ENCODE measurements around the gene TULP1. TPM values are rescaled to one million over a fixed set of nuclear protein-coding genes. Genes with fewer than 3 reads are reported as not detected.

TULP1 gene
- not detected for total RNA-seq
- polyA plus RNA-seq (ENCODE audit: insufficient read length in 6 of 6): 10 to 100 TPM in 1 of 6 donors, 1 to 10 TPM in 5; 5.4 to 11.9 (median 7.7) TPM
- long read RNA-seq, donor 1: 0 reads
- long read RNA-seq, donor 2: 0 reads
- long read RNA-seq, donor 3, partial matches to known transcripts: 5 of 5 reads
- long read RNA-seq, donor 3, other reads (novel, unspliced or antisense): 0 of 5 reads
- long read RNA-seq, donor 4: 0 reads
- long read RNA-seq, donor 5, partial matches to known transcripts: 0 of 1 reads
- long read RNA-seq, donor 5, other reads (novel, unspliced or antisense): 0 of 1 reads
- long read RNA-seq, donor 6, partial matches to known transcripts: 0 of 1 reads
- long read RNA-seq, donor 6, other reads (novel, unspliced or antisense): 0 of 1 reads
- long read RNA-seq, donor 7: 0 reads
- long read RNA-seq, donor 8: 0 reads
- long read RNA-seq, donor 9: 0 reads
- long read RNA-seq, donor 10: 0 reads
- long read RNA-seq, donor 11: 0 reads
- long read RNA-seq, donor 12: 0 reads

- H3K27me3 ChIP-seq: peaks cover 11 to 53% of the 10 kb centered on the region in 2 donors
- ATAC-seq (no peak), DNase-seq (peak in 1 of 4 donors; percentile 24)
- no peaks in the 10 kb centered on the region for H3K9me3 ChIP-seq
- no peaks in the 10 kb centered on the region for H3K36me3 ChIP-seq
- TF ChIP-seq CTCF (IDR thresholded peaks at IDR 0.05): no peak
- intact Hi-C loops (cut with DNase I): no loop called here
- no peaks in the 10 kb centered on the region for H3K4me1 ChIP-seq
- H3K4me3 ChIP-seq: no peak within 1 kb of the TSS
- H3K27ac ChIP-seq: no peak within 1 kb of the TSS
These were observed at the start of gene TULP1 for GRCh38 chr6:35512740-35513139. TSS of gene TULP1 (minus strand) at chr6:35512896. CDS start at chr6:35512858, 38 bp downstream.

- no peaks in the 10 kb centered on the region for H3K36me3 ChIP-seq
- intact Hi-C loops (cut with DNase I): no loop called here
- no peaks in the 10 kb centered on the region for H3K4me1 ChIP-seq
- peak overlapping the region in 1 of 2 donors; percentile 41 for H3K27ac ChIP-seq
- no peaks in the 10 kb centered on the region for H3K27me3 ChIP-seq
- H3K9me3 ChIP-seq: no peaks in the 10 kb centered on the region
- no peak for TF ChIP-seq CTCF (IDR thresholded peaks at IDR 0.05)
- peak in 2 of 4 donors; percentile 79 to 84 for DNase-seq
- H3K4me3 ChIP-seq: no peak overlapping the region
- peak; percentile 93 for ATAC-seq
These were observed 49.4 kb upstream of the TULP1 start for GRCh38 chr6:35562060-35562459.

- Histone ChIP-seq H3K27ac (no peak overlapping the region), H3K27me3 (no peaks in the 10 kb centered on the region), H3K4me1 (no peaks in the 10 kb centered on the region), H3K4me3 (no peak overlapping the region), H3K9me3 (no peaks in the 10 kb centered on the region), H3K36me3 (no peaks in the 10 kb centered on the region)
- intact Hi-C loops (cut with DNase I): no loop called here
- ATAC-seq (no peak), DNase-seq (no peak)
- TF ChIP-seq CTCF (IDR thresholded peaks at IDR 0.05): no peak
These were observed 48.4 kb upstream of the TULP1 start for GRCh38 chr6:35561113-35561512.

- intact Hi-C loops (cut with DNase I): no loop called here
- Histone ChIP-seq H3K27me3 (no peaks in the 10 kb centered on the region), H3K9me3 (no peaks in the 10 kb centered on the region), H3K4me3 (no peak overlapping the region), H3K36me3 (no peaks in the 10 kb centered on the region), H3K4me1 (no peaks in the 10 kb centered on the region), H3K27ac (no peak overlapping the region)
- TF ChIP-seq CTCF (IDR thresholded peaks at IDR 0.05): no peak
- ATAC-seq (no peak), DNase-seq (no peak)
These were observed 45.9 kb upstream of the TULP1 start for GRCh38 chr6:35558571-35558970.

GRCh38 chr6:35557239-35557638 is 44.5 kb upstream of the TULP1 start:
- TF ChIP-seq CTCF (IDR thresholded peaks at IDR 0.05): no peak
- Histone ChIP-seq H3K4me3 (no peak overlapping the region), H3K4me1 (no peaks in the 10 kb centered on the region), H3K36me3 (no peaks in the 10 kb centered on the region), H3K27ac (no peak overlapping the region), H3K9me3 (no peaks in the 10 kb centered on the region), H3K27me3 (no peaks in the 10 kb centered on the region)
- ATAC-seq (peak; percentile 48), DNase-seq (peak in 1 of 4 donors; percentile 54)
- intact Hi-C loops (cut with DNase I): no loop called here

Data from left lung (tissue), 14 donors.